Panc1 (cell line): ENCODE results near the gene PPP3CB. TPM values are rescaled to one million over a fixed set of nuclear protein-coding genes. Genes with fewer than 3 reads are reported as not detected.

Experiments used
- ATAC-seq: fragments of 200-7000 bp; cut with Tn5 transposase; 2 replicates; pipeline ENCODE4 v1.9.1; 2020; ENCODE audit warnings: mild to moderate bottlenecking, moderate library complexity
- BruUV-seq: library from RNA; stranded (reverse); fragments of 400-500 nt; replicated peaks from 2 replicates; lab custom pipeline; 2021; lab: Mats Ljungman, UMichigan
- CTCF ChIA-PET: fragments of 300-600 bp; sonication (Branson Sonifier 250); formaldehyde crosslinking; loops from one replicate; lab custom pipeline; 2022; ENCODE audit warnings: antibody characterized with exemption; lab: Charles Lee
- POLR2A ChIA-PET: fragments of 300-600 bp; sonication (Branson Sonifier 250); formaldehyde crosslinking; loops from one replicate; lab custom pipeline; 2022; ENCODE audit warnings: antibody characterized with exemption; lab: Charles Lee
- DNase-seq: peaks from one replicate; pipeline ENCODE4 v3.0.0-alpha.2; 2010; ENCODE audit warnings: low read depth, low spot score
- H3K27ac ChIP-seq: 2 replicates; pipeline ENCODE4 v1.5.1; 2011; ENCODE audit warnings: mild to moderate bottlenecking, low read length, inconsistent platforms
- H3K27me3 ChIP-seq: fragments of 200-500 bp; sonication (Bioruptor generic); 2 replicates; pipeline ENCODE4 v1.6.0; 2014; ENCODE audit warnings: low read length, inconsistent platforms; ENCODE audit not compliant: control insufficient read depth, insufficient read depth
- H3K36me3 ChIP-seq: fragments of 200-500 bp; sonication (Bioruptor generic); 2 replicates; pipeline ENCODE4 v1.5.1; 2014; ENCODE audit warnings: inconsistent platforms, mild to moderate bottlenecking, low read length, moderate library complexity; ENCODE audit not compliant: control insufficient read depth, insufficient read depth
- H3K4me1 ChIP-seq: 2 replicates; pipeline ENCODE4 v1.5.1; 2011; ENCODE audit warnings: inconsistent platforms, mild to moderate bottlenecking, low read length, moderate library complexity; ENCODE audit not compliant: control insufficient read depth, insufficient read depth
- H3K4me3 ChIP-seq, 2 experiments: 2 replicates each; pipeline ENCODE4 v1.5.1; 2011 to 2012; ENCODE audit warnings: low read depth in 2 of 2, low read length in 2 of 2, mild to moderate bottlenecking in 2 of 2, inconsistent platforms in 1 of 2, moderate library complexity in 1 of 2
- H3K9me3 ChIP-seq: fragments of 200-500 bp; sonication (Bioruptor generic); 2 replicates; pipeline ENCODE4 v1.5.1; 2014; ENCODE audit warnings: low read depth, mild to moderate bottlenecking, inconsistent platforms, low read length, moderate library complexity; ENCODE audit not compliant: control insufficient read depth, insufficient read depth
- POLR2AphosphoS5 ChIP-seq: IDR thresholded peaks from 2 replicates; pipeline ENCODE4 v1.6.1; 2012; ENCODE audit warnings: mild to moderate bottlenecking, low read depth, low read length, moderate library complexity
- SIN3A ChIP-seq: IDR thresholded peaks from 2 replicates; pipeline ENCODE4 v1.6.1; 2012; ENCODE audit warnings: low read depth, mild to moderate bottlenecking, low read length, moderate library complexity, borderline replicate concordance; ENCODE audit not compliant: insufficient read depth
- TCF7L2 ChIP-seq: IDR thresholded peaks from 2 replicates; pipeline ENCODE4 v1.6.1; 2011; ENCODE audit warnings: mild to moderate bottlenecking, low read depth, low read length, inconsistent platforms
- in situ Hi-C: cut with HindIII; loops from 2 replicates; pipeline ENCODE4 v1.10.0; 2016; ENCODE audit warnings: low sequenced_read_pairs, low pct_unique_long_range_greater_than_20kb
- intact Hi-C: fragments of 100-400 bp; cut with micrococcal nuclease; formaldehyde crosslinking; loops from one replicate; pipeline ENCODE4 v1.10.0; 2022; ENCODE audit not compliant: unreplicated experiment
- total RNA-seq: library from RNA; stranded (reverse); gene quantifications from one replicate; pipeline ENCODE4 v1.2.1, GENCODE V29; 2021; ENCODE audit not compliant: unreplicated experiment
- TF ChIP-seq, protein P1 (sequence below): fragments of 450-650 bp; IDR thresholded peaks from 2 replicates; pipeline ENCODE4 v1.5.1; 2017; ENCODE audit warnings: mild to moderate bottlenecking
- TF ChIP-seq, protein P2 (sequence below), 2 experiments: IDR thresholded peaks; 2 replicates each; pipeline ENCODE4 v1.6.1; 2011 to 2012; ENCODE audit warnings: low read depth in 2 of 2, control low read depth in 1 of 2, low read length in 1 of 2, mild to moderate bottlenecking in 1 of 2, moderate library complexity in 1 of 2; ENCODE audit not compliant: insufficient read depth in 1 of 2

PPP3CB gene
- total RNA-seq, 1 experiment from 2014 or later, result 34.8 TPM

DNA sequence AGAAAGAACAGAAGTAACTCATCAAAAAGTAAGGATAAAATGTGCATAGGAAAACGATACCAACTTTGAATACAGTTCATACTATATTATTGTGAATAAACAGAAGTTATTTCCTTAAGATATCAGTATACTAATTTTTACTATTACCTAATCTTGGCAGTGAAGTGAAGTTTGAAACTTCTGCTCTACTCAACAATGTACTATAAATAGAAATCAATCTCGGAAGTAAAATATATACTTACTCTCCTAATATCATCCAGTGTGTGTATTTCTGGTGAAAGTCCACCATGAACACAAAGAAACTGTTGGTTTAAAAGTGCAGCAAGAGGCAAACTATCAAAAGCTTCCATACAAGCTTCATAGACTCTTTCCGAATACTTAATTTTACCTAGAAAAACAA, 24.6 kb downstream of the PPP3CB start:
- in situ Hi-C loops, result no loop called here
- DNase-seq, result no peak
- intact Hi-C loops, result no loop called here
- BruUV-seq, result no TSS peak
- TF ChIP-seq POLR2AphosphoS5, result no peak
- TF ChIP-seq, protein P1, sequence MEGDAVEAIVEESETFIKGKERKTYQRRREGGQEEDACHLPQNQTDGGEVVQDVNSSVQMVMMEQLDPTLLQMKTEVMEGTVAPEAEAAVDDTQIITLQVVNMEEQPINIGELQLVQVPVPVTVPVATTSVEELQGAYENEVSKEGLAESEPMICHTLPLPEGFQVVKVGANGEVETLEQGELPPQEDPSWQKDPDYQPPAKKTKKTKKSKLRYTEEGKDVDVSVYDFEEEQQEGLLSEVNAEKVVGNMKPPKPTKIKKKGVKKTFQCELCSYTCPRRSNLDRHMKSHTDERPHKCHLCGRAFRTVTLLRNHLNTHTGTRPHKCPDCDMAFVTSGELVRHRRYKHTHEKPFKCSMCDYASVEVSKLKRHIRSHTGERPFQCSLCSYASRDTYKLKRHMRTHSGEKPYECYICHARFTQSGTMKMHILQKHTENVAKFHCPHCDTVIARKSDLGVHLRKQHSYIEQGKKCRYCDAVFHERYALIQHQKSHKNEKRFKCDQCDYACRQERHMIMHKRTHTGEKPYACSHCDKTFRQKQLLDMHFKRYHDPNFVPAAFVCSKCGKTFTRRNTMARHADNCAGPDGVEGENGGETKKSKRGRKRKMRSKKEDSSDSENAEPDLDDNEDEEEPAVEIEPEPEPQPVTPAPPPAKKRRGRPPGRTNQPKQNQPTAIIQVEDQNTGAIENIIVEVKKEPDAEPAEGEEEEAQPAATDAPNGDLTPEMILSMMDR, result no peak
- TF ChIP-seq TCF7L2, result no peak
- TF ChIP-seq SIN3A, result no peak
- TF ChIP-seq, protein P2, sequence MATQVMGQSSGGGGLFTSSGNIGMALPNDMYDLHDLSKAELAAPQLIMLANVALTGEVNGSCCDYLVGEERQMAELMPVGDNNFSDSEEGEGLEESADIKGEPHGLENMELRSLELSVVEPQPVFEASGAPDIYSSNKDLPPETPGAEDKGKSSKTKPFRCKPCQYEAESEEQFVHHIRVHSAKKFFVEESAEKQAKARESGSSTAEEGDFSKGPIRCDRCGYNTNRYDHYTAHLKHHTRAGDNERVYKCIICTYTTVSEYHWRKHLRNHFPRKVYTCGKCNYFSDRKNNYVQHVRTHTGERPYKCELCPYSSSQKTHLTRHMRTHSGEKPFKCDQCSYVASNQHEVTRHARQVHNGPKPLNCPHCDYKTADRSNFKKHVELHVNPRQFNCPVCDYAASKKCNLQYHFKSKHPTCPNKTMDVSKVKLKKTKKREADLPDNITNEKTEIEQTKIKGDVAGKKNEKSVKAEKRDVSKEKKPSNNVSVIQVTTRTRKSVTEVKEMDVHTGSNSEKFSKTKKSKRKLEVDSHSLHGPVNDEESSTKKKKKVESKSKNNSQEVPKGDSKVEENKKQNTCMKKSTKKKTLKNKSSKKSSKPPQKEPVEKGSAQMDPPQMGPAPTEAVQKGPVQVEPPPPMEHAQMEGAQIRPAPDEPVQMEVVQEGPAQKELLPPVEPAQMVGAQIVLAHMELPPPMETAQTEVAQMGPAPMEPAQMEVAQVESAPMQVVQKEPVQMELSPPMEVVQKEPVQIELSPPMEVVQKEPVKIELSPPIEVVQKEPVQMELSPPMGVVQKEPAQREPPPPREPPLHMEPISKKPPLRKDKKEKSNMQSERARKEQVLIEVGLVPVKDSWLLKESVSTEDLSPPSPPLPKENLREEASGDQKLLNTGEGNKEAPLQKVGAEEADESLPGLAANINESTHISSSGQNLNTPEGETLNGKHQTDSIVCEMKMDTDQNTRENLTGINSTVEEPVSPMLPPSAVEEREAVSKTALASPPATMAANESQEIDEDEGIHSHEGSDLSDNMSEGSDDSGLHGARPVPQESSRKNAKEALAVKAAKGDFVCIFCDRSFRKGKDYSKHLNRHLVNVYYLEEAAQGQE (IDR thresholded peaks at IDR 0.05; ENCODE audit: insufficient read depth in 1 of 2, low read depth in 2 of 2, low read length in 1 of 2), result no peak
- POLR2A ChIA-PET, result interaction anchor here (0.6 kb wide), 1 partner anchor 136 kb away, joined by 17 read pairs; no protein-coding TSS in a partner anchor
- Histone ChIP-seq H3K9me3 (no peaks in the 10 kb centered on the region), H3K36me3 (peaks cover 33% of the 10 kb centered on the region), H3K4me3 (no peak overlapping the region), H3K27me3 (no peaks in the 10 kb centered on the region), H3K4me1 (no peaks in the 10 kb centered on the region), H3K27ac (no peak overlapping the region)
- CTCF ChIA-PET, result no interaction called here
- no peak for ATAC-seq

DNA sequence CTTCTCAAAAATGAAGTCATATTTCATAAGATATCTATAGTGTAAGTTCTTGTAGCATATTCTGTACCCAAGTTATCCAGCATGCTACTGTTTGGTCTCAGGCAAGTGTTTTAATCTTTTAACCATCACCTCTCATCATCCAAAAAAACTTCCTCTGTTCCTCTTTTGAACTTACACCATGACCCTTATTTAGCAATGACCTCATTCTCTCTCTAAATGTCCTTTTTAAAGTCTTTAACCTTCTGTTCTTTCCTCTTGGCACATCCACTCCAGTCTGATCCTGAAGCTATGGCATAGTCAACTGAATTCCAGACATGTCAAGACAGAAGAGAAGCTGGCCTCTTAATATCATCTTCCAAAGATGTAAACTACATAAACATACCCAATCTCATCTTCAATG, 26.2 kb downstream of the PPP3CB start:
- DNase-seq, result no peak
- H3K27ac ChIP-seq, result no peak overlapping the region
- TF ChIP-seq, protein P2 (IDR thresholded peaks at IDR 0.05; ENCODE audit: insufficient read depth in 1 of 2, low read depth in 2 of 2, low read length in 1 of 2), result no peak
- no peak for TF ChIP-seq SIN3A
- TF ChIP-seq TCF7L2, result no peak
- TF ChIP-seq, protein P1, result no peak
- no peak for TF ChIP-seq POLR2AphosphoS5
- H3K4me1 ChIP-seq, result no peaks in the 10 kb centered on the region
- no peak overlapping the region for H3K4me3 ChIP-seq
- no peak for ATAC-seq
- no TSS peak for BruUV-seq
- H3K36me3 ChIP-seq, result peaks cover 32% of the 10 kb centered on the region
- no peaks in the 10 kb centered on the region for H3K27me3 ChIP-seq
- CTCF ChIA-PET, result no interaction called here
- in situ Hi-C loops, result no loop called here
- H3K9me3 ChIP-seq, result no peaks in the 10 kb centered on the region
- POLR2A ChIA-PET, result no interaction called here
- intact Hi-C loops, result no loop called here
